Right kidney (tissue), 1 donor: ENCODE data around the gene PRKACB.
"Not testable (repeated sequence)": the region's sequence is repeated elsewhere in the genome, so short reads cannot be mapped to it uniquely, and the experiment has no call there.

Source experiments
- DNase-seq: peaks from one replicate; pipeline ENCODE4 v3.0.0-alpha.2; 2016

Gene PRKACB

DNA sequence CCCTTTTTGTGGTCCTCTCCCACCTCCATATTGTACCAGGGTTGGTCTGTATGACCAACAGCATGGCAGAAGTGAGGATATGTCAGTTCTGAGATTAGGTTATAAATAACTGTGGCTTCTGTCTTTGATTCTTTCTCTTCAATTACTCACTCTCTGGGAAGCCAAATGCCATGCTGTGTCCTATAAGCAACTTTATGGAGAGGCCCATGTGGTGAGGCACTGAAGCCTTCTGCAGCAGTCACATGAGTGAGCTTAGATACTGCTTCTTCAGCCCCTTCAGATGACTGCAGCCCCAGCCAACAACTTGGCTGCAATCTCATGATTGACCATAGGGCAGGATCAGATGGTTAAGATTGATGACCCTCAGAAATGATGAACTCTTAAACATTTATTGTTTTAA is 123.4 kb downstream of the PRKACB start:
- no peak for DNase-seq

DNA sequence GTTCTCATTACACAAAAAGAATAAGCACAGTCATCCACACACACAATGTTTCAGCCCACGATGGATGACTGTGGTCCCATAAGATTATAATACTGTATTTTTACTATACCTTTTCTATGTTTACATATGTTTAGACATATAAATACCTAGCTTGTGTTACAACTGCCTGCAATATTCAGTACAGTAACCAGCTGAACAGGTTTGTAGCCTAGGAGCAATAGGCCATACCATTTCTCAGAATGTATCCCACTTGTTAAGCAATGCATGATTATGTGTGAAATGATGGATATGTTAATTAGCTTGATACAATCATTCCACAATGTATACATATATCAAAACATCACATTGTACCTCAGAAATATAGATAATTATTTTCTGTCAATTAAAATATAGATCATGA is 124.3 kb downstream of the PRKACB start:
- DNase-seq: no peak

DNA sequence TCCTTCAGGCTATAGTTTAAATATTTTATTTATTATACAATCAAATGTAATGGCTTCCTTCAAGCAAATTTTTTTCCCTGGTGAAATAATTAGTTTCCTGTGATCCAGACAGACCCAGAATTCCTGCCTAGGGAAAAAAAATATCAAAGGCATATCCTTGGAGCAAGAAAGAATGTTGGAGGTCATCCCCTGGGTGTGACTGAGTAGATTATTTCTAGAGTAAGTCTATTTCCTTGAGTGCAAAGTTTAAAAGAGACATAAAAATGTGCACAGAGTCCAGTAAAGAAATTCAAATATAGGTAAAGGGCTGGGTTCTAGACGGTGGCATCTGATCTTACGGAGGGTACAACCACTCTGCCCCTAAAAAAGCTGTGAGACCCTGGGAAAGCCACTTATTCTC is 125.2 kb downstream of the PRKACB start:
- no peak for DNase-seq

DNA sequence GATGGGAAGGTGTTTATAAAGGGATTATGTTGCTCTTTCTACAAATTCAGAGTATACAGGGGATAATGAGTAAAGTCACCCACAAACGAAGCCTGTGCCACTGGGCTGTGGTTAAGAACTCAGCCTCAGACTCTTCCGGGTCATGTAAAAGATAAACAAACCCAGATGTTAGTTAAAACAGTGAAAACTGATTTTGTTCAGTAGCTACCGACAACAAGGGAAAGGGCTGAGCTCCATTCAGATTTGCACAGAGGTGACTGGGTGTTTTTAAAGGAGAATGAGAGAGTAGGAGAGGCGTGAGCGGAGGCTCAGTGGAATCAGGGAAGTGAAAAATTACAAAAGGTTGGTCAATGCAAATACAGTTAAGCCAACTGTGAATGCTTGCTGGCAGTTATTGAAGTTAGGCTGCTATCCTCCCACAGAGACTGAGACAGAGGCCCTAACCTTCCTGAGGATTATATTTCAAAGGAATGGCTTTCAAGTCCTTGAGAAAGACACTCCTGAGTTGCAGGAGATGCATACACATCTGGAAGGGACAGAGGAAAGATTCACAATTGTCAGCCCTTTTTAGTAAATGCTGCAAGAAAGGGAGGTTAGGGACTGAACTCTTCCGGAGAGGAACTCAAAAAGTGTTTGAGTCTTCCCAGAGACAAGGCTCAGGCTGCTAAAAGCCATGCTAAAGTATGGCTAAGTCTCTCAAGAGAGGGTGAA is 127.5 kb downstream of the PRKACB start:
- peak; percentile 54 for DNase-seq

DNA sequence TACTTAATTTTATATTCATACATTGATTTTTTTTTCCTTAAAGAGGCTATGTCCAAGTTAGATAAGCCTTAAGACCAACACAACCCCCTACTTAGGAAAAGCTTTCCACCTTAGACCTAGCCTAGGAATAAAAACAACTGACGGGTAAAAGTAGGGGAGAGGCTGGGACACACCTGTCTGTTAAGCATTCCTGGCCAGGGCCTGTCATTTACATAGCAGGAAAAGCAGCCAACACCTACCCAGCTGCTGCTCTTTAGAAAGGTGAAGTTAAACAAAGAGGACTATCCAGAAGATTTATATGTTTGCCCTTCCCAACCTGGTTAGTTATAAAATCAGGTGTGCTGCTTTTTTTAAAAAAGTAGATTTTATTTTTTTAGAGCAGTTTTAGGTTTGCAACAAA is 128.3 kb downstream of the PRKACB start:
- DNase-seq: peak; percentile 14

DNA sequence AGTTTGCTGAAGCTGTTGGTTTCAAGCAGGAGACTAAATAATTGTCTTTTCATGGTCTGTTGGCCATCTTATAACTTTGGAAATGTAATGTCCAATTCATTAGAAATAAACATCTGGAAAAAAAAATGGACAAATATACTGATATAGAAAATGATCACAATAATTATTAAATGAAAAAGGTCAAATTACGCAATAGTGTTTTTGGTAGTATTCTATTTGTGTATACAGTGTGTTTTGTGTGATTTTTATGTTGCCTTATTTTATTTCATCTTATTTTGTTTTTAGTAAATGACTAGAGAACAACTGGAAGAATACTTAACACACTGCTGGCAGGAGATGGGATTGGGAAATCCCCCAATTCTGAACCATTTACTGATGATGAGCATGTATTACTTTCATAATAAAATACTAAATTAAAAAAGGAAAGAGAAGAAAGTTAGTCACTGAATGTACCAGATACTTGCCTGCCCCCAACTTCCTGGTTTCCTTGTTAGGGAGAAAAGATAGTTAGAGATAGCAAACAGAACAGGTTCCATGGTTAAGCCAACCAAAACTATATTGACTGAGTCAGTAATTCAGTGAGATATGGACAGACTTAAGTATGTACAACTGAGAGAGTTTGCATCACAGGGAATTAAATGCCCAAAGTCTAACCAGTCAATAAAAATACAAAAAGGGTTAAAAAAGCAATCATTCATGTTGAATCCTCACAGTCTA is 133.4 kb downstream of the PRKACB start:
- no peak for DNase-seq

DNA sequence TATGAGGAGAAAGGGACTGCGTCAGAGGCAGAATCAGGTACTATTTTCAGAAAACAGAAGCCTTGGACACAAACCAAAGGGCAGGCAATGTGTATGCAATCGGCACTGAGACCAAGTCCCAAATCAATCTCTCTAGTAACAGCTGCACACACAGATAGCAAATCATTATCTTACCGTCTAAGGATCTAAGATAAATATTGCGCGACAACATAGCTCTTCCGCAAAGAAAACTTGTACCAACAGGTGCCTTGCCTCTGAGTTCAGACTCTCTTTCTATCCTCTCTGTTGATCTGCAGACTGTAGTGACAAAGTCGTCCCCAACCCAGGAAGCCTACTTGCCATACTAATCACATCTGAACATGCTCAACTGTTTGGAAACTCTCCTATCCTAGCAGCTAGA is 134.8 kb downstream of the PRKACB start:
- no peak for DNase-seq

DNA sequence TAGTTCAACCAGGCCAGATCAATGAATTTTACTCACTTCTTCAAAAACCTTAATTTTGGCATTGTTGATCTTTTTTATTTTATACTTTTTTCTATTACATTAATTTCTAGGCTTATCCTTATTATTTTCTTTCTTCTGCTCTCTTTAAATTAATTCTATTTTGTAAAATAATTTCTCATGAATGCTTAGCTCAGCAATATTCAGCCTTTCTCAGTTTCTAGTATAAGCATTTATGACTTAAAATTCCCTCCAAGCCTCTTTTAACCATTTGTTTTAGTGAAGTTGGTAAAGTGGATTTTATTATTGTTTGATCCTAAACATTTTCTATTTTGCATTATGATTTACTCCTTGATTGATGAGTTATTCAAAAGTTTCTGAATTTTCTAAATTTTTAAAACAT is 136.8 kb downstream of the PRKACB start:
- no peak for DNase-seq

DNA sequence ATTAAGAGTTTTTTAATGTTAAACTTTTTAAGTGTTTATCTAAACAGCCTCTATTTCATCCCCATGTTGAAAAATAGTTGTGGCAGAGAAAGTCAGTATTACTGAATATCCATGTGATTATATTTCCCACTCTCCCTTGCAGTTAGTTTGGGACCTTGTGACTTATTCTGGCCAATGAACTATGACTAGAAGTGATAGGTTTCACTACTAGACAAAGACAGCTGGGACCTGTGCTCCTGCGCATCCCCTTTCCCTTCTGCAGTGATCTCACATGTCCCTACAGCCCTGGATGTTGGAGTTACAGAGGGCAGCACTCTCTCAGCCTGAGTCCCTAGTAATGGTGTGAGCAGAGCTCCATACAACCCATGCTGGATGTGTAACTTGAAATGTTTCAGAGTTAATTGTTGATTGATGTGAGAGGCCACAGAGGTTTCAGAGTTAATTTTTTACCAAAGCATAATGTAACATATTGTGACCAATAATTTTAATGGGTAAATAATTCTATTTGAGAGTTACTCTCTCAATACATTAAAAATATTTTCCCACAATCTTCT is 138.8 kb downstream of the PRKACB start:
- DNase-seq: no peak

DNA sequence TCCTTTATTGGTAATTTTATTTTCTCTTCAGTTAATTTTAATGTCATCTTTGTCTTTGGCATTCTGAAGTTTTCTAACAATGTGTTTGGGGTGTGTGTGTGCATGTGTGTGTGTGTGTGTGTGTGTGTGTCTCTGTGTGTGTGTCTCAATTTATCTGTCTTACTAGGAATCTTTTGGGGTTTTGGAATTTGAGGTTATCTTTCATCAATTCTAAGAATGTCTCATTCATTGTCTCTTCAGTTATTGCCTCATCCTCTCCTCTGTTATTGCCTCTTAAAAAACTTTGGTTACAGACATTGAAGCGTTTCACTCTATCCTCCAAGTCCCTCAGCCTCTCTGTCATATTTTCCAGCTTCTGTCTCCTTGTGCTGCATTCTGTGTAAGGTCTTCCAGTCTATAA is 139.3 kb downstream of the PRKACB start:
- no peak for DNase-seq

DNA sequence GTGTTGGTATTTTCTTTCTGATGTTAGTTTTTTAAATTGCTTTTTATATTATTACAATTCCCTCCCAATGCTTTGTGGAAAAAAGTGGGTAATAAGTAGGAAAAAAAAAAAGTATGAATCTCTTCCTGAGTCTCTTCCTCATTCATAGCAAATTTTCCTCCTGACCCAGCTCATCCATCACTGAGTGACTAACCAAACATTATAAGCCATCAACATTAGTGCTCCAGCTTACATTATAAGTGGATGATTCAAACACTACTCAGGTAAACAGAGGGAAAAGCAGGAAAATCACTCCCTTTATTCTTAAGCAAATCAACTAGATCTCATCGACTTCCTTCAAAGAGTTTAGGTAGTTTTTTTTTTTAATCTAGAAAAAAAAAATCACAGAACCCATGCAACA is 142.0 kb downstream of the PRKACB start:
- DNase-seq: no peak

DNA sequence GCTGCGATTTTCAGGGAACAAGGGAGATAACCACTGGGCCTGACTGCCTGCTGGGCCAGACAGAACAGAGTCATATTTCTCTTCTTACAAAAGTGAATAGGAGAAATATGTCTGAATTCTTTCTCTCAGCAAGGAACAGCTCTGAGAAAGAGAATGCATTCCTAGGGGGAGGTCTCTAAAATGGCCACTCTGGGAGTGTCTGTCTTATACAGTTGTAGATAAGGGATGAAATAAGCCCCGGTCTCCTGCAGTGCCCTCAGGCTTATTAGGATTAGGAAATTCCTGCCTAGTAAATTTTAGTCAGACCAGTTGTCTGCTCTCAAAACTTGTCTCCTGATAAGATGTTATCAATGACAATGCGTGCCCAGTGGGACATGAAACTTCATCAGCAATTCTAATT is 143.3 kb downstream of the PRKACB start:
- DNase-seq: not testable (repeated sequence)
